PC-3 (cell line): Measurements from ENCODE around the gene PHTF2. TPM values are rescaled to one million over a fixed set of nuclear protein-coding genes. Genes with fewer than 3 reads are reported as not detected.
A peak's percentile ranks its signal among the peaks of the same experiment; 100 is the strongest.

Experiments used
- ATAC-seq: fragments of 200-7000 bp; cut with Tn5 transposase; 2 replicates; pipeline ENCODE4 v1.9.1; 2020; ENCODE audit warnings: mild to moderate bottlenecking, moderate library complexity
- BruUV-seq: library from RNA; stranded (reverse); fragments of 400-500 nt; replicated peaks from 2 replicates; lab custom pipeline; 2021; lab: Mats Ljungman, UMichigan
- CTCF ChIA-PET: fragments of 300-600 bp; sonication (Branson Sonifier 250); formaldehyde crosslinking; loops from one replicate; lab custom pipeline; 2022; ENCODE audit warnings: antibody characterized with exemption; lab: Charles Lee
- POLR2A ChIA-PET: fragments of 300-600 bp; sonication (Branson Sonifier 250); formaldehyde crosslinking; loops from one replicate; lab custom pipeline; 2022; ENCODE audit warnings: antibody characterized with exemption; ENCODE audit not compliant: unreplicated experiment; lab: Charles Lee
- DNase-seq: peaks from one replicate; pipeline ENCODE4 v3.0.0-alpha.2; 2015
- H2AFZ ChIP-seq: fragments of 300-600 bp; sonication (generic); 2 replicates; pipeline ENCODE4 v1.6.0; 2016; ENCODE audit warnings: antibody characterized with exemption, low read length
- H3F3A ChIP-seq: fragments of 300-600 bp; sonication (generic); one replicate; pipeline ENCODE4 v1.6.0; 2017; ENCODE audit warnings: antibody characterized with exemption, low read length, control low read depth, mild to moderate bottlenecking; ENCODE audit not compliant: unreplicated experiment
- H3K27ac ChIP-seq: fragments of 300-600 bp; sonication (generic); 2 replicates; pipeline ENCODE4 v1.5.1; 2016; ENCODE audit warnings: mild to moderate bottlenecking, low read length
- H3K27me3 ChIP-seq: fragments of 300-600 bp; sonication (generic); 2 replicates; pipeline ENCODE4 v1.6.1; 2016; ENCODE audit warnings: low read length, mixed read lengths
- H3K36me3 ChIP-seq: fragments of 300-600 bp; sonication (generic); 2 replicates; pipeline ENCODE4 v1.6.1; 2016; ENCODE audit warnings: low read depth, mixed run types, low read length, mixed read lengths
- H3K4me1 ChIP-seq: fragments of 300-600 bp; sonication (generic); 2 replicates; pipeline ENCODE4 v1.5.1; 2016; ENCODE audit warnings: low read length; ENCODE audit not compliant: insufficient read depth
- H3K4me2 ChIP-seq: fragments of 300-600 bp; sonication (generic); 2 replicates; pipeline ENCODE4 v1.6.0; 2016; ENCODE audit warnings: low read length
- H3K4me3 ChIP-seq: fragments of 300-600 bp; sonication (generic); 2 replicates; pipeline ENCODE4 v1.5.1; 2016; ENCODE audit warnings: mild to moderate bottlenecking, low read length, mixed read lengths
- H3K79me2 ChIP-seq: fragments of 300-600 bp; sonication (generic); 2 replicates; pipeline ENCODE4 v1.6.1; 2017; ENCODE audit warnings: low read length, mixed read lengths
- H3K9ac ChIP-seq: fragments of 300-600 bp; sonication (generic); 2 replicates; pipeline ENCODE4 v1.6.0; 2016; ENCODE audit warnings: mild to moderate bottlenecking, low read length
- H3K9me2 ChIP-seq: fragments of 300-600 bp; sonication (generic); replicated peaks from 2 replicates; pipeline ENCODE4 v1.6.1; 2016; ENCODE audit warnings: mixed run types, low read length, mixed read lengths
- H3K9me3 ChIP-seq: fragments of 300-600 bp; sonication (generic); 2 replicates; pipeline ENCODE4 v1.6.1; 2016; ENCODE audit warnings: low read length, mixed read lengths
- H4K20me1 ChIP-seq: fragments of 300-600 bp; sonication (generic); 2 replicates; pipeline ENCODE4 v1.6.1; 2016; ENCODE audit warnings: low read length, mixed read lengths
- CTCF ChIP-seq: fragments of 300-600 bp; sonication (generic); conservative IDR thresholded peaks from 2 replicates; pipeline ENCODE4 v1.5.1; 2017; ENCODE audit warnings: antibody characterized with exemption, low read depth, mild to moderate bottlenecking, low read length
- EZH2 ChIP-seq: fragments of 300-600 bp; sonication (generic); IDR thresholded peaks from one replicate; pipeline ENCODE4 v1.6.1; 2017; ENCODE audit warnings: antibody characterized with exemption, mild to moderate bottlenecking, low read length; ENCODE audit not compliant: unreplicated experiment
- EZH2phosphoT487 ChIP-seq: fragments of 300-600 bp; sonication (generic); IDR thresholded peaks from 2 replicates; pipeline ENCODE4 v1.6.1; 2018; ENCODE audit warnings: mild to moderate bottlenecking, antibody characterized with exemption, low read length, borderline replicate concordance
- intact Hi-C: fragments of 100-400 bp; cut with micrococcal nuclease; formaldehyde crosslinking; loops from 2 replicates; pipeline ENCODE4 v1.9.0; 2023
- total RNA-seq: library from RNA; depleted of rRNA; stranded (reverse); fragments of >200 nt; gene quantifications from 2 replicates; pipeline ENCODE4 v1.2.3, GENCODE V29; 2014

PHTF2 gene
- total RNA-seq, 1 experiment from 2014 or later: 20.4 TPM

GRCh38 chr7:77827999-77828398, 29.4 kb downstream of the PHTF2 start:
- DNase-seq (no peak), ATAC-seq (peak; percentile 38; the same call in 1 of the 2 replicates)
- Histone ChIP-seq H3K27me3 (no peaks in the 10 kb centered on the region), H3K9me3 (no peaks in the 10 kb centered on the region), H3K9me2 (no peaks in the 10 kb centered on the region), H4K20me1 (no peaks in the 10 kb centered on the region), H3K9ac (no peak overlapping the region), H3K79me2 (no peaks in the 10 kb centered on the region), H3K4me2 (no peak overlapping the region), H3F3A (no peaks in the 10 kb centered on the region), H3K27ac (no peak overlapping the region), H3K36me3 (no peaks in the 10 kb centered on the region), H3K4me3 (no peak overlapping the region), H2AFZ (no peak overlapping the region), H3K4me1 (no peaks in the 10 kb centered on the region; the same call in 1 of the 2 replicates)
- BruUV-seq: no TSS peak
- intact Hi-C loops: no loop called here
- CTCF ChIA-PET: no interaction called here
- no peak for TF ChIP-seq CTCF
- POLR2A ChIA-PET: no interaction called here

GRCh38 chr7:77830649-77831355, 32.2 kb downstream of the PHTF2 start:
- no TSS peak for BruUV-seq
- Histone ChIP-seq H3K9me3 (no peaks in the 10 kb centered on the region), H3K36me3 (no peaks in the 10 kb centered on the region), H3K27ac (no peak overlapping the region), H3K9me2 (no peaks in the 10 kb centered on the region), H2AFZ (no peak overlapping the region), H3F3A (no peaks in the 10 kb centered on the region), H3K27me3 (no peaks in the 10 kb centered on the region), H3K79me2 (no peaks in the 10 kb centered on the region), H3K4me1 (peaks cover 7% of the 10 kb centered on the region; the same call in 1 of the 2 replicates), H3K4me2 (no peak overlapping the region), H3K9ac (no peak overlapping the region), H4K20me1 (no peaks in the 10 kb centered on the region), H3K4me3 (no peak overlapping the region)
- intact Hi-C loops: no loop called here
- ChIA-PET POLR2A (no interaction called here), CTCF (no interaction called here)
- no peak for TF ChIP-seq EZH2
- no peak for TF ChIP-seq CTCF
- no peak for TF ChIP-seq EZH2phosphoT487
- ATAC-seq (no peak), DNase-seq (no peak)

GRCh38 chr7:77831481-77831880, 32.9 kb downstream of the PHTF2 start:
- ChIA-PET POLR2A (no interaction called here), CTCF (no interaction called here)
- Histone ChIP-seq H3K9ac (no peak overlapping the region), H3K9me2 (no peaks in the 10 kb centered on the region), H3K36me3 (no peaks in the 10 kb centered on the region), H3K27me3 (no peaks in the 10 kb centered on the region), H3K79me2 (no peaks in the 10 kb centered on the region), H3F3A (no peaks in the 10 kb centered on the region), H3K4me3 (no peak overlapping the region), H3K27ac (no peak overlapping the region), H3K4me2 (no peak overlapping the region), H4K20me1 (no peaks in the 10 kb centered on the region), H3K9me3 (no peaks in the 10 kb centered on the region), H2AFZ (no peak overlapping the region), H3K4me1 (peaks cover 7% of the 10 kb centered on the region; the same call in 1 of the 2 replicates)
- no TSS peak for BruUV-seq
- TF ChIP-seq EZH2 (no peak), CTCF (no peak), EZH2phosphoT487 (no peak)
- no peak for DNase-seq
- no peak for ATAC-seq
- intact Hi-C loops: no loop called here
